Measurements from ENCODE around the gene VOPP1.

Gene VOPP1

GRCh38 chr7:55540226-55540858 lies 32.0 kb downstream of the VOPP1 start:
- TF ChIP-seq EZH2phosphoT487 (IDR thresholded peaks at IDR 0.05; ENCODE audit: borderline replicate concordance, low read length) (no peak), CTCF (IDR thresholded peaks at IDR 0.05; ENCODE audit: low read depth, low read length, poor library complexity, severe bottlenecking) (no peak)
- H3K4me1 ChIP-seq (ENCODE audit: control insufficient read depth, low read length) = peaks cover 41% of the 10 kb centered on the region
- no peaks in the 10 kb centered on the region for H3K9me2 ChIP-seq (replicated peaks; ENCODE audit: control insufficient read depth, low read length)
- H3K79me2 ChIP-seq (ENCODE audit: control insufficient read depth, low read length) = peaks cover 91% of the 10 kb centered on the region
- peaks cover 8% of the 10 kb centered on the region for H3K36me3 ChIP-seq (ENCODE audit: control insufficient read depth, low read length)
- H3K27me3 ChIP-seq (ENCODE audit: control insufficient read depth, low read length) = no peaks in the 10 kb centered on the region
- H3K27ac ChIP-seq (ENCODE audit: low read depth, low read length) = no peak overlapping the region
- no peaks in the 10 kb centered on the region for H4K20me1 ChIP-seq (ENCODE audit: control insufficient read depth, insufficient read depth, low read depth, low read length)
- no peaks in the 10 kb centered on the region for H3K9me3 ChIP-seq (ENCODE audit: control insufficient read depth, insufficient read depth, low read length)
- H3F3A ChIP-seq (ENCODE audit: control insufficient read depth, insufficient read depth) = peaks cover 7% of the 10 kb centered on the region
- no peak overlapping the region for H3K4me3 ChIP-seq (ENCODE audit: low read length)
- no peak overlapping the region for H3K4me2 ChIP-seq (ENCODE audit: low read length)

GRCh38 chr7:55539380-55539779 lies 32.9 kb downstream of the VOPP1 start:
- no peaks in the 10 kb centered on the region for H3K27me3 ChIP-seq (ENCODE audit: control insufficient read depth, low read length)
- peaks cover 85% of the 10 kb centered on the region for H3K79me2 ChIP-seq (ENCODE audit: control insufficient read depth, low read length)
- H3K4me1 ChIP-seq (ENCODE audit: control insufficient read depth, low read length) = peaks cover 51% of the 10 kb centered on the region
- peaks cover 15% of the 10 kb centered on the region for H3F3A ChIP-seq (ENCODE audit: control insufficient read depth, insufficient read depth)
- H3K9me3 ChIP-seq (ENCODE audit: control insufficient read depth, insufficient read depth, low read length) = no peaks in the 10 kb centered on the region
- TF ChIP-seq EZH2phosphoT487 (IDR thresholded peaks at IDR 0.05; ENCODE audit: borderline replicate concordance, low read length) = no peak
- no peak for TF ChIP-seq CTCF (IDR thresholded peaks at IDR 0.05; ENCODE audit: low read depth, low read length, poor library complexity, severe bottlenecking)
- no peaks in the 10 kb centered on the region for H3K9me2 ChIP-seq (replicated peaks; ENCODE audit: control insufficient read depth, low read length)
- peaks cover 6% of the 10 kb centered on the region for H3K36me3 ChIP-seq (ENCODE audit: control insufficient read depth, low read length)
- H3K4me2 ChIP-seq (ENCODE audit: low read length) = peak overlapping the region; percentile 26
- no peak overlapping the region for H3K27ac ChIP-seq (ENCODE audit: low read depth, low read length)
- H3K4me3 ChIP-seq (ENCODE audit: low read length) = no peak overlapping the region
- H4K20me1 ChIP-seq (ENCODE audit: control insufficient read depth, insufficient read depth, low read depth, low read length) = no peaks in the 10 kb centered on the region

- Histone ChIP-seq H3K36me3 (ENCODE audit: control insufficient read depth, low read length) (no peaks in the 10 kb centered on the region), H3K27me3 (ENCODE audit: control insufficient read depth, low read length) (no peaks in the 10 kb centered on the region), H3K4me2 (ENCODE audit: low read length) (no peak overlapping the region), H3K9me3 (ENCODE audit: control insufficient read depth, insufficient read depth, low read length) (no peaks in the 10 kb centered on the region), H4K20me1 (ENCODE audit: control insufficient read depth, insufficient read depth, low read depth, low read length) (0 out of 2 replicates have a peak, but pooled peaks cover 4% of the 10 kb centered on the region), H3K9me2 (replicated peaks; ENCODE audit: control insufficient read depth, low read length) (no peaks in the 10 kb centered on the region), H3K27ac (ENCODE audit: low read depth, low read length) (no peak overlapping the region), H3K4me3 (ENCODE audit: low read length) (no peak overlapping the region), H3F3A (ENCODE audit: control insufficient read depth, insufficient read depth) (peaks cover 23% of the 10 kb centered on the region), H3K79me2 (ENCODE audit: control insufficient read depth, low read length) (peaks cover 81% of the 10 kb centered on the region), H3K4me1 (ENCODE audit: control insufficient read depth, low read length) (peaks cover 59% of the 10 kb centered on the region)
- TF ChIP-seq EZH2phosphoT487 (IDR thresholded peaks at IDR 0.05; ENCODE audit: borderline replicate concordance, low read length) = no peak
- TF ChIP-seq CTCF (IDR thresholded peaks at IDR 0.05; ENCODE audit: low read depth, low read length, poor library complexity, severe bottlenecking) = no peak
Observed at GRCh38 chr7:55538538-55538937, 33.8 kb downstream of the VOPP1 start.

Data from DOHH2 (cell line).